ENCODE measurements around the gene SCARB1.

SCARB1 gene

DNA sequence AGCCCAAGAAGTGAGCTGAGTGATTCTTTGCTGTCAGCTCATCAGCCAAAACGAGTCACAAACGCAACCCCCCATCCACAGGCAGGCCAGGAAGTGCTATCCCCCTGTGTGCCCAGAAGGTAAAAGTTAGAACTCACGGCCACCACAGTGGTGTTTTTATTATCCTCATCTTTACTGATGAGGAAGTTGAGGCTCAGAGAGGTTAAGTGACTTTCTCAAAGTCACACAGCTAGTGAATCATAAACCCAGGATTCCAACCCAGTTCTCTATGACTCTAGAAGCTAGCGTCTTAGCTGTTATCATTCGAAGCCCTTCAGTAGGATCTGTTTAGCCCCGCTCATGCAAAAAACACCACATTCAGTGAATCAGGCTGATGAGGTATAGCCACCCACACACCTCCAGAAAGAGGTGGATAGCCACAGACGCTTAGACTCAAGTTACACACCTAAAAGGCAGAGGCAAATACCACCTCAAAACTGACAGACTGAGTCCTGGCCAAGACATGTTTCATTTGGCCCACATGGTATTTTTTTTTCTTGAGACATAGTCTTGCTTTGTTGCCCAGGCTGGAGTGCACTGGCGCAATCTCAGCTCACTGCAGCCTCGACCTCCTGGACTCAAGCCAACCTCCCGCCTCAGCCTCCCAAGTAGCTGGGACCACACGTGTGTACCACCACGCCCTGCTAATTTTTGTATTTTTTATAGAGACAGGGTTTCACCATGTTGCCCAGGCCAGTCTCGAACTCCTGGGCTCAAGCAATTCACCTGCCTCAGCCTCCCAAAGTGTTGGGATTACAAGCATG lies 100.7 kb downstream of the SCARB1 start:
- FAIRE-seq, result no peak
- no peak for DNase-seq (ENCODE audit: low spot score)

- no peak for DNase-seq (ENCODE audit: low spot score)
- no peak for FAIRE-seq
These were observed 101.3 kb downstream of the SCARB1 start for GRCh38 chr12:124762384-124762783.

DNA sequence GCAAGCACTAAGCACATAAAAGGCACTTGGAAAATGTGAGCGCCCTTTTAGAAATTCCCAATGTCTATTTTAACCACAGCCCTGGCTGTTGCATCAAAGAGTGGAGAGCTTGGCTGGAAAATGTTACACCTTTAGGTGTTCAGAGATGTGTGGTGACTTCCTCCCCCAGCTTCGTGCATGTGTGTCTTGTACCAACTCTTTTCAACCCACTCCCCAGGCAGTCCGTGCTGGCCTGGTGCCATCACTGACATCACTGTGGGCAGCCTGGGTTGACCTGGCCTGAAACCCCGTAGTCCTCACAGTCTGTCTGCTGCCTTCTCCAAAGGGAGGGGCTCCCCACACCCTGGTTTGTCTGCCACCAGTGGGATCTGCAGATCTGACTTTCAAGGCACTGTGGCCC lies 101.8 kb downstream of the SCARB1 start:
- DNase-seq (ENCODE audit: low spot score) (peak; percentile 54), FAIRE-seq (no peak)

DNA sequence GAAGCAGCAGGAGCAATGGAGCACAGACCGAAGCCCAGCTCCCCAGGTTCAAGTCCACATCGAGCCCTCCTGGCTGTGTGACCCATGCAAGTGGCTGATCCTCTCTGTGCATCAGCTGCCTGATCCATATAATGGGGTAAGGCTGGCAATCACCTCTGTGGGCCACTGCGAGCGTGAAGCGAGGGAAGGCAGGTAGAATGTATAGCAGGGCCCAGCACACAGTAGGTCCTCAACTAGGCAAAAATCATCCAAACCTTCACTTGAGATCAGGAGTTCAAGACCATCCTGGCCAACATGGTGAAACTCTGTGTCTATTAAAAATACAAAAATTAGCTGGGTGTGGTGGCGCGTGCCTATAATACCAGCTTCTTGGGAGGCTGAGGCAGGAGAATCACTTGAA lies 102.6 kb downstream of the SCARB1 start:
- DNase-seq (ENCODE audit: low spot score) (no peak), FAIRE-seq (no peak)

DNA sequence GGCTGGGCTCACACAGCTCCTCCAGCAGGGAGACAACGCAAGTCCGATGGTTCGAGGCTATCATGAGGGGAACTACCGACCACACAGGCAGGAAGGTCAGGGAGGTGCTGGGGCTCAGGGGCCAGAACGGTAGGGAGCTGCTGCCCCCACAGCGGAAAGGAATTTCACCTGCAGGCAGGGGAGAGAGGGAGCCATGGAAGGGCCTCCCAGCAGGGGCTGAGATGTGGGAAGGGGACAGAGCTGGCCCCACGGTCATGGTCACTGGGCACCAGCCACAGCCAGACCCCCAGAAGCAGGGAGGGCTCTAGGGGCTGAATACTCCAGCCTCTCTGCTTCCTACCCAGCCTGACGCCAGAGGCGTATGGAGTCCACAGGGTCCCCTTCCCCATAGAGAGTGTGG lies 103.1 kb downstream of the SCARB1 start:
- DNase-seq (ENCODE audit: low spot score) (no peak), FAIRE-seq (no peak)

GRCh38 chr12:124759841-124760503 lies 103.7 kb downstream of the SCARB1 start:
- FAIRE-seq (no peak), DNase-seq (ENCODE audit: low spot score) (no peak)

DNA sequence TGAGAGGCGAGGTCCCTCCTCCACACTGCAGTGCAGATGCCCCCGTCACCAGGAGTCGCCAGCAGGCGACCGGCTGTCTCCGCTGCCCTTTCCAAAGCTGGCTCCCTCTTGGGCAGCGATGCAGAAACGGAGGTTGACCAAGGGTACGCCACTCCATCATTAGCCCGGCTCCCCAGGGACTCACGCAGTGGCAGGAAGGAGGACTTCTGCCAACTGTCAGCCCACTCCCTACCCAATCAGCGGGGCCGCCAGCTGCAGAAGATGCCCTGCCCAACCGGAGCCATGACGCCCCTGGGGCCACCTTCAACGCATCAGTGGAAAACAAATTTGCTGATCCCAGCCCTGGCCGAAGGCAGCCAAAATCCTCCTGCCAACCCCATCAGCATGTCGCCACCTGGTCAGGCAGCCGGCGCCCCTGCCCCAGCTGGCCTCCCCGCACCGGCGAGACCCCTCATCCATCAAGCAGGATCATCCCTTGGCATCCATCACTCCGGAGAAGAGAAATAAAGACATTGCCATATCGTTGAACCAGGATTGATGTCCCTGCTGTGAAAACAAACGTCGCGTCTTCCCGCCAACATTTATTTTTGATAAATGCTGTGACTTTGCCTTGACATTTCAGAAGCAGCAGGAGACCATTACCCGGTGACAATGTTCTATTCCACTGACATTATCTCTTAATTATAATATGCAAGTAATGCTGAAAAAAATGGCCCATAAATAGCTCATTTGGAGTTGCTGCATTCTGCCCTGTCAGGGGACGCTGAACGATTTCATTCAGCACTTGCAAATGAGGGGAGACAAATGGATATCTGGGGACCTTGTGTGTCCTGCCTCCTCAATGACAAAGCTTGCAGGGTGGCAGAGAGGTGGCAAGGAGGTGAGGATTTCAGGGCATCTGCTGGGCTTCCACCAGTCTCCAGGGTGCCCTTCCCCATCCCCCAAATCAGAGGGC lies 105.1 kb downstream of the SCARB1 start:
- no peak for DNase-seq (ENCODE audit: low spot score)
- FAIRE-seq, result no peak

DNA sequence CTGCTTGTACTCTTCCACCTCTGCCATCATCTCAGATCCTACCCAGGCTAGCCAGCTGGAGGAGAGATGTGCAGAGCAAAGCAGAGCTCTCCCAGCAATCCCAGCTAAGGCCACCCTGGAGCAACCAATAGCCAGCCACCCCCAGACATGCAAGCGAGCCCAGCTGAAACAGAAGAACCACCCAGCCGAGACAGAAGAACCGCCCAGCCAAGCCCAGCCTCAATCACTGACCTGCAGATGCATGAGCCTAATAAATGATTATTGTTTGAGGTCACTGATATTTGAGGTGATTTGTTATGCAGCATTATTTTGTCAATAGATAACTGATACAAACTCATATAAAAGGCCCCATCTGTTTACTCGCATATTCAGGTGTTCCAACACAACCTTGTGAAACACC lies 106.3 kb downstream of the SCARB1 start:
- FAIRE-seq (no peak), DNase-seq (ENCODE audit: low spot score) (no peak)

- FAIRE-seq (no peak), DNase-seq (ENCODE audit: low spot score) (no peak)
These were observed 106.9 kb downstream of the SCARB1 start for GRCh38 chr12:124756760-124757159.

DNA sequence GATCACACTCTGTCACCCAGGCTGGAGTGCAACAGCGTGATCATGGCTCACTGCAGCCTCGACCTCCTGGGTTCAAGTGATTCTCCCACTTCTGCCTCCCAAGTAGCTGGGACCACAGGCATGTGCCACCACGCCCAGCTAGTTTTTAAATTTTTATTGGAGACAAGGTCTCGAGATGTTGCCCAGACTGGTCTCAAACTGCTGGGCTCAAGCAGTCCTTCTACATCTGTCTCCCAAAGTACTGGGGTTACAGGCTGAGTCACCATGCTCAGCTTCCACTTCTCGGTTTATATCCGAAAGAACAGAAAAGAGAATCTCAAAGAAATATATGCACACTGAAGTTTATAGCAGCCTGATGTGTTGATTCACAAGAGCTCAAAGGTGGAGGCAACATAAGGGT lies 107.5 kb downstream of the SCARB1 start:
- DNase-seq (ENCODE audit: low spot score), result no peak
- no peak for FAIRE-seq

DNA sequence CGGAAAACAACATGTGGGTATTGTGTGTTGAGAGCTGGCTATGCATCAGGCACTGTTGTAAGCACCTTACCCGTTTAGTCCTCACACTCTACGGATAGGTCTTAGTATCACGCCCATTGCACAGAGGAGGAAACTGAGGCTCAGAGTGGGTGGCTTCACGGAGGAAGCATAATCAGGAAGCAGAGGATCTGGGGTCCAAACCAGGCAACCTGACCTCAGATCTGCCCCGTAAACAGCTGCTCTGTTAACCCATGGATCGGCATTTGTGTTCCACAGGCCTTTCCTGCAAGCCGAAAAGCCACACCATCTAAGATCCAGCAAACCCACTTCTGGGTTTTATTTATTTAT lies 107.9 kb downstream of the SCARB1 start:
- FAIRE-seq, result no peak
- no peak for DNase-seq (ENCODE audit: low spot score)

DNA sequence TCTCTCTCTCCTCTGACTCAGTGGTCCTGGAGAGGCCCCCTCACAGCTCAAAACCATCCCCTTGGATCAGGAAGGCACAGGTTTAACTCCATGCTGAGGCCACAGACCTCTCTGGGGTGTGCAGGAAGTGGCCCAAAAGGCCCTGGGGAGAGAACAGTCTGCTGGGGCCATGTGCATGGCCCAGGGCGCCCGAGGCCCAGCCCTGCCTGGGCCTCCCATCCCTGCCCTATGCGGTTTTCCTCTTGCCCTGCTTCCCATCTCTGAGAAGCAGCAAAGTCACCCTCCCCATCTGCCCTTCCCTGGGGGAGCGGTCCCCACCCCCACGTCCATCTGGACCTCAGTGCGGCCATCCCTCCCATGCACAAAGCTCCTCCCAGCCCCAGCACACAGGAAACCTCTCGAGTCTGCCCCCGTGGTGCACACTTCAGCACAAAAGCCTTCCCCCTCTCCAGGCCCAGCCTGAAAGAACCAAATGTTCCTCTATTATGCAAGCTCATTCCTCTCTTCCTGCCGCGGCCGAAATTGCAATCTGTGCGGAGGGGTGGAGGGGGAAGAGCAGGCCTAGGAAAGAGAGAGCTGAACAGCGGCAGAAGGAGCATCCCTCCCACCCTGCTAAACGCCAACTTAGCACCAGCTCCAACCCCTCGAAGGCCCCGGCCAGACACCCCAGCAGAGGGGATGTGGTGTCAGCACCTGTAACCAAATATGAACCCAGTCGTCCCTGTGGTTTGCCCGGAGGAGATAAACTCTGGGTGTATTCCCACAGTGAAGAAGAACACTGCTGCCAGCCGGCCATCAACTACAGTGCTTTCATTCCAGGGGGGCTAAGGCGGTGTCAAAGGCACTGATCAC lies 108.5 kb downstream of the SCARB1 start:
- DNase-seq (ENCODE audit: low spot score), result peak; percentile 66
- no peak for FAIRE-seq

DNA sequence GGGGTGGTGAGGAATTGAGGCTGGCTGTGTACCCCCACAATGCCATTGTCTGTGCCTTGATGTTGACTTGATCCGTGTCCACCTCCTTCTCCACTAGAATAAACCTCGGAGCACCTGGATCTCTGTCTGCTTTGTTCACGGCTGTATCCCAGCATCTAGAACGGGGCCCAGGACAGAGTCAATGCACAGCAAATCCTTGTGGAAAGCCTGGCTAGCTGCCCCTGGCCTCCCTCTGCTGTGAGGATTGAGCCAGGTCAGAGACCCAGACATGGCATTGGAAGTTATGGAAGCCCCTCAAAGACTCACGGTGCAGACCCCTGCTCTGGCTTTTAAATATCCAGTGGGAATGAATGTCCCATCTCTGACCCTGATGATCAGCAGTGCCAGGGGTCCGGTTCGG lies 109.2 kb downstream of the SCARB1 start:
- FAIRE-seq, result no peak
- DNase-seq (ENCODE audit: low spot score), result no peak

DNA sequence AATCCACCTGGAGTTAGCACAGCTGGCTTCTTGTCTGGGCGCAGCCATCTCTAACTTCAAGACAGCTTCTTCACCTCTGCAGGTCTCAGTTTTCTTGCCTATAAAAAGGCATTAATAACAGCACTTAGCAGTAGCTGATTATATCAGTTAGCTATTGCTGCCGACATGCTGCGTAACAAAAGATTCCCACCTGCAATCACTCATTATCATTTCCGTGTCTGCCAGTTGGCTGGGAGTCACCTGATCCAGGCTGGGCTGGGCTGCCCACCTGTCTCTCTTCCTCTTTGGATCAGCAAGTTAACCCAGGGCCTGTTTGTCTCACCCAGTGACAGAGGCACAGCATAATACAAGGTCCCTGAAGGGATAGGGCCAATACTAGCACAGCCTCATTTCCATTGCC lies 109.7 kb downstream of the SCARB1 start:
- FAIRE-seq (no peak), DNase-seq (ENCODE audit: low spot score) (no peak)

- FAIRE-seq (no peak), DNase-seq (ENCODE audit: low spot score) (no peak)
These were observed 110.5 kb downstream of the SCARB1 start for GRCh38 chr12:124753228-124753591.

GRCh38 chr12:124752437-124753227 lies 111.0 kb downstream of the SCARB1 start:
- FAIRE-seq (no peak), DNase-seq (ENCODE audit: low spot score) (no peak)

- DNase-seq (ENCODE audit: low spot score), result no peak
- no peak for FAIRE-seq
These were observed 111.9 kb downstream of the SCARB1 start for GRCh38 chr12:124751654-124752355.

- no peak for FAIRE-seq
- DNase-seq (ENCODE audit: low spot score), result no peak
These were observed 112.7 kb downstream of the SCARB1 start for GRCh38 chr12:124750787-124751471.

DNA sequence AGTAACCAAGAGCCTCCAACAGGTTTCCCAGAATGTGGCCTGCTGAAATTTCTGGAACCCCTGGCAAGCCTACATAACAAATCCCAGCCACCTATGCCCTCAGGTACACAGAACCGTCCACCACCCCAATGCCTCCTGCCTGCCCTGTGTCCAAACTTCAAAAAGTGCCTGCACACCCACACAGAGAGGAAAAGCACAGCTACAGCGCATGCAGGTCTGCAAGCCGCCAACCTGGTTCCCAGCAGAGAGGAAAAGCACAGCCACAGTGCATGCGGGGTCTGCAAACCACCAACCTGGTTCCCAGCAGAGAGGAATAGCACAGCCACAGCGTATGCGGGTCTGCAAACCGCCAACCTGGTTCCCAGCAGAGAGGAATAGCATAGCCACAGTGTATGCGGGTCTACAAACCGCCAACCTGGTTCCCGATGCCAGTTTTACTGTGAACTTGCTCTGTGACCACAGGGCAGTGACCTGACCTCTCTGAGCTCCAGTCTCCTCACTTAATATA lies 113.5 kb downstream of the SCARB1 start:
- DNase-seq (ENCODE audit: low spot score) (no peak), FAIRE-seq (no peak)

Measured in urothelium cell line (cell line).